GM20000 (cell line): ENCODE data around the gene ZNF423.

Experiments
- DNase-seq: peaks from one replicate; pipeline ENCODE4 v3.0.0; 2012; ENCODE audit warnings: low spot score
- TF ChIP-seq, protein P1 (sequence below): IDR thresholded peaks from 2 replicates; pipeline ENCODE4 v1.5.1; 2012; ENCODE audit warnings: mild to moderate bottlenecking, control low read depth; ENCODE audit errors: extremely low read depth, missing control alignments

The ZNF423 gene

DNA sequence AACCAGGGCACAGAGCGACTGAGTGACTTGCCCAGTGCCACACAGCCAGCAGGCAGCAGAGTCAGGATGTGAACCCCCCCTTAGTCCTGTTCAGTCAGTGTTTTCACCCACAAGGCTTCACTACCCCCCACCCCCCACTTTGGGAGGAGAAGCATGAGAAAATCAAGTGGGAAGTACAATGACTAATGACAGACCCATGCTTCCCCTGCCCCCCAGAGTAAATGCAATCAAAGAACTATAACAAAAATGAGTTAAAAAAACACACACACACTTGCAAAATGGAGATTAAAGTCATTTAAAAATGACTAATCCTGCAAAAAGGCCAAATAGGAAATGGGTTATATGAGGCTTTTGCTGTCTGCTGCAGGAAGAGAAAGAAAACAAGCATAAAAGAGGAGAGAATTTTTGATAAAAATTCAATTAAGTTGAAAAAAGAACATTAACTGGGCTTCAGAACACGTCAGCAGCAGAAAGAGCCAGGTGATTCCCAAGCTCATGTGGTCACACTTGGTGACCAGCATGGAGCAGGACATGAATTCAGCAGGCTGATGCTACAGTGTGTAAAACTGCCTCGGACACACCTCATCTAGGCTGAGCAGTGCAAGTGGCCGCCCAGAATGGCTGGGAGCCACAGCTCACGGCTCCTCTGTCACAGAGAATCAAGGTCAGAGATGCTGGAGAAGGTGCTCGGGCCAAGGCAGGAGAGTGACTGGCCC lies 212.3 kb downstream of the ZNF423 start:
- TF ChIP-seq, protein P1, sequence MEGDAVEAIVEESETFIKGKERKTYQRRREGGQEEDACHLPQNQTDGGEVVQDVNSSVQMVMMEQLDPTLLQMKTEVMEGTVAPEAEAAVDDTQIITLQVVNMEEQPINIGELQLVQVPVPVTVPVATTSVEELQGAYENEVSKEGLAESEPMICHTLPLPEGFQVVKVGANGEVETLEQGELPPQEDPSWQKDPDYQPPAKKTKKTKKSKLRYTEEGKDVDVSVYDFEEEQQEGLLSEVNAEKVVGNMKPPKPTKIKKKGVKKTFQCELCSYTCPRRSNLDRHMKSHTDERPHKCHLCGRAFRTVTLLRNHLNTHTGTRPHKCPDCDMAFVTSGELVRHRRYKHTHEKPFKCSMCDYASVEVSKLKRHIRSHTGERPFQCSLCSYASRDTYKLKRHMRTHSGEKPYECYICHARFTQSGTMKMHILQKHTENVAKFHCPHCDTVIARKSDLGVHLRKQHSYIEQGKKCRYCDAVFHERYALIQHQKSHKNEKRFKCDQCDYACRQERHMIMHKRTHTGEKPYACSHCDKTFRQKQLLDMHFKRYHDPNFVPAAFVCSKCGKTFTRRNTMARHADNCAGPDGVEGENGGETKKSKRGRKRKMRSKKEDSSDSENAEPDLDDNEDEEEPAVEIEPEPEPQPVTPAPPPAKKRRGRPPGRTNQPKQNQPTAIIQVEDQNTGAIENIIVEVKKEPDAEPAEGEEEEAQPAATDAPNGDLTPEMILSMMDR: no peak
- no peak for DNase-seq

DNA sequence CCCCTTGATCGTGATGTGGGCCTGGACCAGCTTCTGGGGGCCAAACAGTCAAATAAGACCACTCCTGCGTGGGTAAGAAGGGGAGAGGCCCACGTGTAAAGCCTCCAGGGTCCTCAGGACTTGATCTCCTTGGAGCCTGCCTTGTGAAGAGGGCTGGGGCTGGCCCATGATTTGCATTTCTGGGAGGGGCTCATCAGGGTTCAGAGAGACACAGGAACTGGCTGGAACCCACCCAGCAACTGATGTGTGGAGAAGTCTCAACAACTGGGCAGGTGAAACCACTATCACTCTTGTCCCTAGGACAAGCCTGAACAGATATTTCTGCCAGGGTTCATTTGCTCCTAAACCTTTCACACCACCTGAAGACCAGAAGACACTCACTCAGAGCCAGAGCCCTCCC lies 214.7 kb downstream of the ZNF423 start:
- no peak for DNase-seq
- TF ChIP-seq, protein P1: no peak

DNA sequence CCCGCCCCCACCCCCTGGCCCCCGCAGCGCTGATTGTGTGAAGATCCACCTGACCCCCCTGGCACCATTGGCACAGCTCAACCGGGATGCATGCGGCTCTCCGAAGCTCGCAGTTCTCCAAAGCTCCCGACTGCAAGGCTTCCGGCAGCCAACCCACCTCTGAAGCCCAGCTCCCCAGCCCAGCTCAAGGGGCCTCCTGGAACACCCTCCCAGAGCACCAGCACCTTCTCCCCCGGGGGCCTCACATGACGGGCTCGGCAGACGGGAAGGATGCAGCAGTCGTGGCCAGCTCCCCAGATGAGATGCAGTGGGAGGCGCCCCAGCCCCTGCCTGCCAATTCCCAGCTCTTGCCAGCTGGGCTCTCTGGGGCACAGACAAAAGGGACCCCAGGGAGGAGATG lies 215.3 kb downstream of the ZNF423 start:
- DNase-seq: no peak

DNA sequence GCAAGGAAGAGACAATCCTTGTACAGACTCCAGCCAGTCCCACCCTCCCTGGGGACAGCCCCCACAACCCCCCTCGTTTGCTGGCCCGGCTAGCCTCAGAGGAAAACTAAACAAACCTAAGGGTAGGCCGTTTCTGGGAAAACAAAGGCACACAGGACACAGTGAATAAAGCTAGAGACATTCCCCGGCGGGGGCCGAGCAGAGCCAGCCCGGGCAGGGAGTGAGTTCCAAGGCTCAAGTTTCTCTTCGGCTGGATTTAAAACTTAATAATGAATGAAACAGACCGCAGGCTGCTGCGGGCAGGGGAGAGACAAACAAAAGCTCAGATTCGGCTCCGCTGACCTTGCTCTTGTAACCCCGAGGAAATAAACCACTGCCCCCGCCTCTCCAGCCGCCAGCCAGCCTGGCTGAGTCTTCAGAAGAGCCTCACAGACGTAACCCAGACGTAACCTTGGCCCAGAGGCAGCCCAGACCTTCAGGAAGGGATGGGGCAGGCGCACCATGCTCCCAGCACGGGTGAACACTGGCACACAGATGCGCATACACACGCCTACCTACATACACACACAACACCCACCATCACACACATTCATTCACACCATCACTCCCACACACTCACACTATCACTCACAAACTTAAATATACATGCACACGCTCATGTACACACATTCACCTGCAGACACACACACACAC lies 216.0 kb downstream of the ZNF423 start:
- TF ChIP-seq, protein P1: no peak
- DNase-seq: no peak

More for the DNA sequence above, 215.3 kb downstream of the ZNF423 start:
- TF ChIP-seq, protein P1: no peak

DNA sequence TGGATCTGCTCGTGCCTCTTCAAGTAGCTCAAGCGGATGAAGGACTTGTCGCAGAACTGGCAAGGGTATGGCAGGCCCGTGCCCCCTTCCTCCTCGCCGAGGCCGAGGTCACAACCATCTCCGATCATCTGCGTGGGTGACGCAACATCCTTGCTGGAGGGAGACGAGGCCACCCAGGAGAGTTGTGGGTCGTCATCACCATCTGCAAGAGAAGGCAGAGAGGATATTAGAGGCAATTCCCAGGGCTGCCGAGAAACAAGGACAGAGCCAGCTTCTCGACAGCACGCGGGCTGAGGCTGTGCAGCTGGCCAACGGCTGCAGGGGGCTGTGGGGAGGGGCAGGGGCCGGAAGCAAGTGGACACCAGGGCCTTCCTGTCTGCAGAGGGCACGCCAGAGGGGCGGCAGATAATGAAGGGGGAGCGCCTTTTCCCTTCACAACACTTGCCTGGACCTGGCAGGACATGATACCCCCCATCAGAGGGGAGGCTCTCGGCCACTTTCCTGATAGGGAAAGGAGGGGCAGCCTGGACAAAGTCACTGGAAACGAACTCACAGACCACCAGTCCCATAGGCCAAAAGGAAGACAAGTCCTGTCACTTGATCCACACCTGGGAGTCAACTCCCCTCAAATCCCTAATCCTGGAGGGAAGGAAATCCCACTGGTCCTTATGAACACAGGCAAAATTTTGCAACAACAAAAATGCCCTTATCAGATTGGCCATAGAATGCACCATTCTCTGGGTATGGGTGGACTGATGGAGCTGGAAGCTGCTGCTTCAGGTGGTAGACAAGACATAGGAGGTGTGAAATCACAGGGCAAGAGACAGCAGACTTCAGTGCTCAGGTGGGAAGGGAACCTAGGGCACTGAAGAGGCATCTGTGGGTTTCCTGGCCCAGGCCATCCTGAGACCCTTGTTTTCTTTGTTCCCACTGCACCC lies 217.0 kb downstream of the ZNF423 start:
- TF ChIP-seq, protein P1: no peak
- no peak for DNase-seq

DNA sequence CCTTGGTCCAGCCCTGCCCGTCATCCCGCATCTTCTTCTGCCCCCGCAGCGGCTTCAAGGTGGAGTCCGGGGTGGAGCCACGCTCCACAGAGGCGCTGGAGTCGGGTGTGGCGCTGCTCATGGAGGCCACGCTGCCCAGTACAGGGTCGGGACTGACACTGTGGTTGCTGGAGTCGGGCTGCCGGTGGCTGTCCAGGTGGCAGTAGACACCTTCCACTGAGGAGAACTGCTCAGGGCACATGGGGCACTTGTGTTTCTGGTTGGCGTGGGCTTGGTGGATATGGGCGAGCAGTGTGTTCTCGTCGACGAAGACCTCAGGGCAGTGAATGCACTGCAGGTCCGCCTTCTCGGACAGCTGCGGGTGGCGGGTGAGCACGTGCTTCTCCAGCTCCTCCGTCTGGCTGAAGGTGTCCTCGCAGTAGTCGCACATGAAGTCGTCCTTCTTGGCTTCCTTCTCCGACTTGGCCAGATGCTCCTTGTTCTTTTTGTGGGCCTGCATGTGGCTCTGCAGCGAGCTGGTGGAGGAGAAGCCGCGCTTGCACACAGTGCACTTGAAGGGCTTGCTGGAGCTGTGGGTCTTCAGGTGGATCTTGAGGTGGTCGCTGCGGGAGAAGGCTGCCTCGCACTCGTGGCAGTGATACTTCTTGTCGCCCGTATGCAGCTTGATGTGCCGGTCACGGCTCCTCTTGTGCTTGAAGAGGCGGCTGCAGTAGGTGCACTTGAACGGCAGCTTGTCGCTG lies 217.8 kb downstream of the ZNF423 start:
- TF ChIP-seq, protein P1: no peak
- DNase-seq: no peak
